ENCODE measurements around the gene NBPF1. TPM values are rescaled to one million over a fixed set of nuclear protein-coding genes. Genes with fewer than 3 reads are reported as not detected.
"Not testable (repeated sequence)": the region's sequence is repeated elsewhere in the genome, so short reads cannot be mapped to it uniquely, and the experiment has no call there.

Gene NBPF1
- total and polyA plus RNA-seq, 5 donors from 2014 or later: 0.49 to 13.0 (median 2.3) TPM

DNA sequence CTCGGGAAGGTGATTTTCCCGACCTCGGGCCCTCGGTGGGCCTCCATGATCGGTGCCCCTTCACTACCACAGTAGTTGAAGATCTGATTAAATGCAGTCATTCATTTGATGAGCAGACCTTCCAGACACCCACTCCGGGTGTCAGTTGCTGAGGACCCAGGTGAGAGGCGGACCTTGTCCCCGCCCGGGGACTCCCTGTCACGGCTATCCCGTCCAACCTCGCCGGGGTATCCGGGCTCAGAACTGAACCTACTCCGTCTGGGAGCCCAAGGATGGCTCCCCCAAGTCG is 30.8 kb upstream of the NBPF1 start:
- DNase-seq (no peak), ATAC-seq (ENCODE audit: low read depth in 2 of 2) (peak; percentile 16 to 28)
- Histone ChIP-seq H3K4me1 (ENCODE audit: control insufficient read depth, insufficient read depth, low read length, poor library complexity, severe bottlenecking) (peaks cover 32% of the 10 kb centered on the region), H3K27ac (ENCODE audit: insufficient read depth, low read length, poor library complexity, severe bottlenecking) (peak overlapping the region; percentile 86), H3K9me3 (ENCODE audit: control insufficient read depth in 2 of 2, low read length in 2 of 2) (no peaks in the 10 kb centered on the region), H3K27me3 (ENCODE audit: control insufficient read depth, insufficient read depth, low read length) (no peaks in the 10 kb centered on the region), H3K36me3 (ENCODE audit: control insufficient read depth, insufficient read depth, low read length) (peaks cover 8% of the 10 kb centered on the region), H3K4me3 (ENCODE audit: low read depth, low read length) (peak overlapping the region; percentile 92)
- Mint-ChIP-seq H3K36me3 (no peaks in the 10 kb centered on the region), H3K27me3 (peaks cover 5% of the 10 kb centered on the region), H3K4me3 (no peak overlapping the region), H3K9me3 (no peaks in the 10 kb centered on the region), H3K27ac (no peak overlapping the region), H3K4me1 (peaks cover 0 to 8% (median 2%) of the 10 kb centered on the region in 4 donors)

DNA sequence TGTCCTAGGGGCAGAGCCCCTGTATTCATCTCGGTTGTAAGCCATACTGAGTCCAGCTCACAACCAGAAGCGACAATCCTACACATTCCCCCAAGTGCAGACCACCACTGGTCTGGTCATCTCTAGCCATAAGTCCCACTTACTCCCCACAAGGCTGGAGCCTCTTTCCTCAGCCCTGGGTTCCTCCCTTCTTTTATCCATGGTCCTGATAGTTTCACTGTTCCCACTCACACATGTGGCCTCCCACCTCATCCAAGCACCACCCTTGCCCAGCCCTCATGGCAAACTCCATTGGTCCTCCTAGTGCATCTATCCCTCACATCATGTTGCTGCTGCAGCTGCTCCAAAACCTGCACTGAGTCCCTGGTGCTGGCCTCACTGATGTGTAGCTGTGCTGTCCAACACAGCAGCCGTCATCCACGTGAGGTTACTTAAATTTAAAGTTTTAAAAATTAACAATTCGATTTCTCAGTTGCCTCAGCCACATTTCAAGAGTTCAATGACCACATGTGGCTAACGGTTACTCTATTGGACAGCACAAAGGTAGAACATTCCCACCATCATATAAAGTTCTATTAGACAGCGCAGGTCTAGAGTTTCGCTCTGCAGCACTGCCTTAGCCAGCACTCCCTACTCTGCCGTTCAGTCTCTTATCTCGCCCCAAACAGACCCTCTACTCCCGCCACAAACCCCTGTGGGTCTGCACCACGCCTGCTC is 30.3 kb upstream of the NBPF1 start:
- not testable (repeated sequence) for H3K4me3 Mint-ChIP-seq; H3K9me3 Mint-ChIP-seq; H3K27me3 Mint-ChIP-seq; H3K36me3 Mint-ChIP-seq; H3K4me1 Mint-ChIP-seq; H3K27ac Mint-ChIP-seq; H3K27me3 ChIP-seq (ENCODE audit: control insufficient read depth, insufficient read depth, low read length); H3K9me3 ChIP-seq (ENCODE audit: control insufficient read depth in 2 of 2, low read length in 2 of 2); ATAC-seq (ENCODE audit: low read depth in 2 of 2)
- DNase-seq: peak in 2 of 3 donors; percentile 6 to 42
- Histone ChIP-seq H3K27ac (ENCODE audit: insufficient read depth, low read length, poor library complexity, severe bottlenecking) (peak overlapping the region; percentile 86), H3K36me3 (ENCODE audit: control insufficient read depth, insufficient read depth, low read length) (peaks cover 11% of the 10 kb centered on the region), H3K4me1 (ENCODE audit: control insufficient read depth, insufficient read depth, low read length, poor library complexity, severe bottlenecking) (peaks cover 32% of the 10 kb centered on the region), H3K4me3 (ENCODE audit: low read depth, low read length) (peak overlapping the region; percentile 92)

DNA sequence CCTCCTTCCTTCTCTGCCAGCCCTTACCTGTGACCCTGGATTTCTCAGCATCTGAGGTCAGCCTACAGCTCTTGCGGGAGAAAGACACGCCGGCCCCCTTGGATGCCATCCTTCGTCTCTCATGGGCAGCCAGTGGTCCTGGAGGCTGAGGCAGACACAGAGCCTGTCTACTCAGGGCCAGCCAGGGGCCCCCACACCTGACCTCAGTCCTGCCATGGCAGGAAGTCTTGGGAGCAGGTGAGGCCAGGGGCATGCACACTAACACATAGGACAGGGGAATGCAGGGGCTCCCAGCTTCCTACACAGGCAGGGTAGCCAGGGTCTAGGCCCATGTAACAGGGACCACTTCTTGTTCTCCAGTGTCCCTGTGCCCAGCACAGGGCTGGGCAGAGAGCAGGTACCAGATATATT is 29.6 kb upstream of the NBPF1 start:
- Histone ChIP-seq H3K36me3 (ENCODE audit: control insufficient read depth, insufficient read depth, low read length) (peaks cover 11% of the 10 kb centered on the region), H3K4me1 (ENCODE audit: control insufficient read depth, insufficient read depth, low read length, poor library complexity, severe bottlenecking) (peaks cover 32% of the 10 kb centered on the region), H3K4me3 (ENCODE audit: low read depth, low read length) (peak overlapping the region; percentile 92)
- H3K4me1 Mint-ChIP-seq; H3K9me3 ChIP-seq (ENCODE audit: control insufficient read depth in 2 of 2, low read length in 2 of 2); H3K27me3 Mint-ChIP-seq; H3K27ac Mint-ChIP-seq; H3K27ac ChIP-seq (ENCODE audit: insufficient read depth, low read length, poor library complexity, severe bottlenecking); H3K4me3 Mint-ChIP-seq; ATAC-seq (ENCODE audit: low read depth in 2 of 2); H3K36me3 Mint-ChIP-seq; H3K27me3 ChIP-seq (ENCODE audit: control insufficient read depth, insufficient read depth, low read length); H3K9me3 Mint-ChIP-seq: not testable (repeated sequence)
- DNase-seq: peak in 1 of 3 donors; percentile 5

DNA sequence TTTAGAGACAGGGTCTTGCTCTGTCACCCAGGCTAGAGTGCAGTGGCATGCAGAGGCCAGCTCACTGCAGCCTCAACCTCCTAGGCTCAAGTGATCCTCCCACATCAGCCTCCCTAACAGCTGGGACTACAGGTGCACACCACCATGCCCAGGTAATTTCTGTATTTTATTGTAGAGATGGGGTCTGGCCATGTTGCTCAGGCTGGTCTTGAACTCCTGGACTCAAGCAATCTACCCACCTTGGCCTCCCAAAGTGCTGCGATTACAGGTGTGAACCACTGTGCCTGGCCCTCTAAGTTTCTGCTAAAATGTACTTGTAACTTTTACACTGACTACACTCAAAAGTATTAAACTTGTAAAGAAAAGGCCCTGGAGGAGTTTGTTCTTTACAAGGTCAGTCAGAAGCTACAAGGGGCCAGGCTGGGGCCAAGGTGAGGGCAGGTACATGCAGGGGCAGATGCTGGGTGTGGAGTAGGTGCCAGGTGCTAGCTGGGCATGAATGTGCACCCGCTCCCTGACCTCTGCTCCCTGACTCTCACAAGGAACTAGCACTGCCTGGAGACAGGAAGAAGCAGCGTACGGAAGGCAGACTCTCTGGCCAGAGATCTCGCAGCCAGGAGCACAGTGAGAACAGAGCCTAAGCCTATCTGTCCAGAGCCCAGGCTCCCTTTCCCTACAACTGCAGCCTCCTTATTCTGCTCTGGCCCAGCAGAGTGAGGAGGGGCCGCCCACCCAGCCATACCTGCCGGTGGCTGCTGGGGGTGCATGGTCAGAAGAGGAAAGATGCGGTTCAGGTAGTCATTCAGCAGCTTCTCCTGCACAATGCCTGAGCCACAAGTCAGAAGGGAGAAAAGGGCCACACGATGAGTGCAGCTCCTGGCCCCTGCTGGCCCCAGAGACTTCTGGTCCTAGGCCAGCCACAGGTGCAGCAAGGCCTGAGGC is 28.9 kb upstream of the NBPF1 start:
- H3K9me3 ChIP-seq (ENCODE audit: control insufficient read depth in 2 of 2, low read length in 2 of 2); H3K9me3 Mint-ChIP-seq; ATAC-seq (ENCODE audit: low read depth in 2 of 2); H3K4me3 Mint-ChIP-seq; H3K27ac Mint-ChIP-seq; H3K4me3 ChIP-seq (ENCODE audit: low read depth, low read length); H3K4me1 Mint-ChIP-seq; H3K36me3 Mint-ChIP-seq; H3K27me3 Mint-ChIP-seq; H3K27ac ChIP-seq (ENCODE audit: insufficient read depth, low read length, poor library complexity, severe bottlenecking); H3K27me3 ChIP-seq (ENCODE audit: control insufficient read depth, insufficient read depth, low read length): not testable (repeated sequence)
- Histone ChIP-seq H3K4me1 (ENCODE audit: control insufficient read depth, insufficient read depth, low read length, poor library complexity, severe bottlenecking) (peaks cover 32% of the 10 kb centered on the region), H3K36me3 (ENCODE audit: control insufficient read depth, insufficient read depth, low read length) (peaks cover 11% of the 10 kb centered on the region)
- DNase-seq: peak in 1 of 3 donors; percentile 1

DNA sequence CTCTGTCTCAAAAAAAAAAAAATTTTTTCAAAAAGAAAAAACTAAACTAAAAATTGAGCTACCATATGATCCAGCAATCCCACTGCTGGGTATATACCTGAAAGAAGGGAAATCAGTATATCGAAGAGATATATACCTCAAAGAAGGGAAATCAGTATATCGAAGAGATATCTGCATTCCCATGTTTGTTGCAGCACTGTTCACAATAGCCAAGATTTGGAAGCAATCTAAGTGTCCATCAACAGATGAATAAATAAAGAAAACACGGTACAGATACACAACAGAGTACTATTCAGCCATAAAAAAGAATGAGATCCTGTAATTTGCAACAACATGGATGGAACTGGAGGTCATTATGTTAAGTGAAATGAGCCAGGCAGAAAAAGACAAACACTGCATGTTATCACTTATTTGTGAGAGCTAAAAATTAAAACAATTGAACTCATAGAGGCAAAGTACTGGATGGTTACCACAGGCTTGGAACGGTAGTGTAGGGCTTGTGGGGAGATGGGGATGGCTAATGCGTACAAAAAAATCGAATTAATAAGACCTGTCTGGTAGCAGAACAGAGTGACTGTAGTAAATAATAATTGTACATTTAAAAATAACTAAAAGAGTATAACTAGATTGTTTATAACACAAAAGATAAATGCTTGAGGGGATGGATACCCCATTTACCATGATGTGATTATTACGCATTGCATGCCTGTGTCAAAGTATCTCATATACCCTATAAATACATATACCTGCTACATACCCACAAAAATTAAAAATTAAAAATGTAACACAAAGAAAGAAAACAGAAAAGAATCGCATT is 28.0 kb upstream of the NBPF1 start:
- H3K4me1 ChIP-seq (ENCODE audit: control insufficient read depth, insufficient read depth, low read length, poor library complexity, severe bottlenecking): peaks cover 32% of the 10 kb centered on the region
- not testable (repeated sequence) for H3K4me1 Mint-ChIP-seq

DNA sequence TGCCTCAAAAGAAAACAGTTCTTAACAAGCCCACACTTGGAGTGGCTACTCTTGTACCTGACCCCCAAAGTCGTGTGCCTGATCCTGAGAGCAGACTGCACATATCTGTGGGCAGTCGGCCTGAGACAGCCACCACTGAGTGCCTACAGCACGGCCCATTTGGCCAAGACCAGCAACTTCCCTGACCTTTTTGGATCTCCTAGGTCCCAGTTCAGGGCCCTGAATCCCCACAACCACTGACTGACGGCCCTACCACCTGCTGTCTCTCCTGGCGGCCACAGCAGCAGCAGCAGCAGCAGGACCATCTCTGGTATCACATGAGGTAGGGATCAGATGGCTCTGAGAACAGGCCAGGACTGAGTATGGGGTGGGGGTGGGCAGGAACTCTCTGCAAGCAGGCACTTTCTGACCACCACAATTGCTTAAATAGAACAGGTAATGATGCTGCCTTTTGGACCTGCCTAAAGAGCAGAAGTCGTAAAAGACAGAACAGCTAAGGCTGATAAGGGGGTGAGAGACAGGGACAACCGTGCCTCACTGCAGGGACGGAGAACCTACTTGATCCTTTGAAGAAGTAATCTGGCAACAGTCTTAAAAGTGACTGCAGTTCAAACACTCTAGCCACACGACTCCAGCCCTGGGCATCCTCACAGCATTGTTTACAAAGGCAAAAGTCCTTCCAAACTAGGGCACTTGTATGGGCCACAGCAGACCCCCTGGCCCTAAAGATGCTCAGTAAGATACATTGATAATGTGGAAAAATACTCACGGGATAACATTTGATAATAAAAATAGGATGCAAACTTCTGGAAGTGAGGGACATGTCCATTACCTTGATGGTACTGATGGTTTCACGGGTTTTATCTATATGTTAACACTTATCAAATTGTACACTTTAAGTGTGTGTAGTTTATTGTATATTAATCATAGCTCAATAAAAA is 26.0 kb upstream of the NBPF1 start:
- H3K27ac Mint-ChIP-seq; H3K4me3 ChIP-seq (ENCODE audit: low read depth, low read length); H3K27ac ChIP-seq (ENCODE audit: insufficient read depth, low read length, poor library complexity, severe bottlenecking); H3K9me3 Mint-ChIP-seq; H3K9me3 ChIP-seq (ENCODE audit: control insufficient read depth in 2 of 2, low read length in 2 of 2); H3K27me3 Mint-ChIP-seq; H3K27me3 ChIP-seq (ENCODE audit: control insufficient read depth, insufficient read depth, low read length); H3K4me1 Mint-ChIP-seq; H3K4me3 Mint-ChIP-seq; ATAC-seq (ENCODE audit: low read depth in 2 of 2); H3K36me3 Mint-ChIP-seq: not testable (repeated sequence)
- Histone ChIP-seq H3K4me1 (ENCODE audit: control insufficient read depth, insufficient read depth, low read length, poor library complexity, severe bottlenecking) (peaks cover 21% of the 10 kb centered on the region), H3K36me3 (ENCODE audit: control insufficient read depth, insufficient read depth, low read length) (peaks cover 21% of the 10 kb centered on the region)
- peak in 1 of 3 donors; percentile 4 for DNase-seq

More for the DNA sequence above, 28.0 kb upstream of the NBPF1 start:
- not testable (repeated sequence) for ATAC-seq (ENCODE audit: low read depth in 2 of 2); DNase-seq; H3K36me3 Mint-ChIP-seq; H3K4me3 ChIP-seq (ENCODE audit: low read depth, low read length); H3K27me3 Mint-ChIP-seq; H3K27ac ChIP-seq (ENCODE audit: insufficient read depth, low read length, poor library complexity, severe bottlenecking); H3K27me3 ChIP-seq (ENCODE audit: control insufficient read depth, insufficient read depth, low read length); H3K27ac Mint-ChIP-seq; H3K9me3 ChIP-seq (ENCODE audit: control insufficient read depth in 2 of 2, low read length in 2 of 2); H3K4me3 Mint-ChIP-seq; H3K9me3 Mint-ChIP-seq
- peaks cover 15% of the 10 kb centered on the region for H3K36me3 ChIP-seq (ENCODE audit: control insufficient read depth, insufficient read depth, low read length)

Data from CD4-positive, CD25-positive, alpha-beta regulatory T cell (primary cell).